ENCODE data around the gene PTGES2. TPM values are rescaled to one million over a fixed set of nuclear protein-coding genes. Genes with fewer than 3 reads are reported as not detected.

Gene PTGES2
- total and polyA plus RNA-seq, 2 of the 13 experiments (the other 11 are each of a cell fraction or from before 2014, with no cell fraction given), result 63.7 to 79.8 TPM

DNA sequence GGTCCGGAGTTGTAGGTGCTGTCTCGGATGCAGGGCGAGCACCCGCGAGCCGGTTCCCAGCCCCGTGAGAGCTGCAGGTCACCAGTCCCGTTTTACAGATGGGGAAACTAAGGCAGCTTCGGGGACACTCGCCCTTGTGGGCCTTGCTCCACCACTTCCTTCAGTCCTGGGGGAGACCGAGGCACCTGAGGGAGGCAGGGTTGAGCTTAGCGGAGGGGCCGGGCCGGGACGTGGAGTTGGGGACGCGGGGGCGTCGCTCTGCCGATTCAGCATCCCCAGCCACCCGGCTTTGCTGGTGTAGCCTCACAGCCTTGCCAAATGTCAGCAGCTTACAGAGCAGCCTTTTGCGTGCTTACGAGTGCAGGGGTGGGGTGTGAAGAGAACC lies 33.1 kb upstream of the PTGES2 start (continued):
- TF ChIP-seq FOSL1 (CRISPR knock-in tag; IDR thresholded peaks at IDR 0.05; ENCODE audit: borderline replicate concordance) (no peak), ZFP82 (CRISPR knock-in tag; IDR thresholded peaks at IDR 0.05; ENCODE audit: borderline replicate concordance) (0 out of 2 replicates have a peak, but pooled peaks have one; percentile 50), ZNF160 (CRISPR knock-in tag; IDR thresholded peaks at IDR 0.05) (no peak), ZNF83 (CRISPR knock-in tag; IDR thresholded peaks at IDR 0.05; ENCODE audit: borderline replicate concordance) (no peak), ZNF430 (CRISPR knock-in tag; IDR thresholded peaks at IDR 0.05) (no peak), HIVEP1 (CRISPR knock-in tag; IDR thresholded peaks at IDR 0.05) (no peak), ZNF224 (CRISPR knock-in tag; IDR thresholded peaks at IDR 0.05) (0 out of 2 replicates have a peak, but pooled peaks have one; percentile 2), ZNF451 (CRISPR knock-in tag; IDR thresholded peaks at IDR 0.05) (0 out of 2 replicates have a peak, but pooled peaks have one; percentile 10), ZC3H13 (CRISPR knock-in tag; IDR thresholded peaks at IDR 0.05) (no peak), HDAC1 (CRISPR knock-in tag; IDR thresholded peaks at IDR 0.05) (peak; percentile 50; the same call in 1 of the 2 replicates), ZFP90 (CRISPR knock-in tag; IDR thresholded peaks at IDR 0.05; ENCODE audit: borderline replicate concordance) (no peak), TBX2 (CRISPR knock-in tag; IDR thresholded peaks at IDR 0.05; ENCODE audit: borderline replicate concordance) (peak; percentile 9; the same call in 1 of the 2 replicates), MAFG (CRISPR knock-in tag; IDR thresholded peaks at IDR 0.05) (0 out of 2 replicates have a peak, but pooled peaks have one; percentile 38), GTF2F1 (IDR thresholded peaks at IDR 0.05; ENCODE audit: low read length) (no peak), ZNF20 (CRISPR knock-in tag; IDR thresholded peaks at IDR 0.05) (no peak), ZNF354B (CRISPR knock-in tag; IDR thresholded peaks at IDR 0.05) (0 out of 2 replicates have a peak, but pooled peaks have one; percentile 19), MED8 (CRISPR knock-in tag; IDR thresholded peaks at IDR 0.05; ENCODE audit: insufficient replicate concordance) (peak; percentile 18), ZNF883 (CRISPR knock-in tag; IDR thresholded peaks at IDR 0.05; ENCODE audit: not compliant biosample characterization) (no peak), ZNF629 (CRISPR knock-in tag; conservative IDR thresholded peaks at IDR 0.05) (peak; percentile 93), ZNF776 (CRISPR knock-in tag; IDR thresholded peaks at IDR 0.05) (0 out of 2 replicates have a peak, but pooled peaks have one; percentile 11), REXO4 (CRISPR knock-in tag; IDR thresholded peaks at IDR 0.05; ENCODE audit: borderline replicate concordance) (no peak)
- TF ChIP-seq, protein P1, sequence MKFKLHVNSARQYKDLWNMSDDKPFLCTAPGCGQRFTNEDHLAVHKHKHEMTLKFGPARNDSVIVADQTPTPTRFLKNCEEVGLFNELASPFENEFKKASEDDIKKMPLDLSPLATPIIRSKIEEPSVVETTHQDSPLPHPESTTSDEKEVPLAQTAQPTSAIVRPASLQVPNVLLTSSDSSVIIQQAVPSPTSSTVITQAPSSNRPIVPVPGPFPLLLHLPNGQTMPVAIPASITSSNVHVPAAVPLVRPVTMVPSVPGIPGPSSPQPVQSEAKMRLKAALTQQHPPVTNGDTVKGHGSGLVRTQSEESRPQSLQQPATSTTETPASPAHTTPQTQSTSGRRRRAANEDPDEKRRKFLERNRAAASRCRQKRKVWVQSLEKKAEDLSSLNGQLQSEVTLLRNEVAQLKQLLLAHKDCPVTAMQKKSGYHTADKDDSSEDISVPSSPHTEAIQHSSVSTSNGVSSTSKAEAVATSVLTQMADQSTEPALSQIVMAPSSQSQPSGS (CRISPR knock-in tag; IDR thresholded peaks at IDR 0.05), result no peak
- TF ChIP-seq, protein P2, sequence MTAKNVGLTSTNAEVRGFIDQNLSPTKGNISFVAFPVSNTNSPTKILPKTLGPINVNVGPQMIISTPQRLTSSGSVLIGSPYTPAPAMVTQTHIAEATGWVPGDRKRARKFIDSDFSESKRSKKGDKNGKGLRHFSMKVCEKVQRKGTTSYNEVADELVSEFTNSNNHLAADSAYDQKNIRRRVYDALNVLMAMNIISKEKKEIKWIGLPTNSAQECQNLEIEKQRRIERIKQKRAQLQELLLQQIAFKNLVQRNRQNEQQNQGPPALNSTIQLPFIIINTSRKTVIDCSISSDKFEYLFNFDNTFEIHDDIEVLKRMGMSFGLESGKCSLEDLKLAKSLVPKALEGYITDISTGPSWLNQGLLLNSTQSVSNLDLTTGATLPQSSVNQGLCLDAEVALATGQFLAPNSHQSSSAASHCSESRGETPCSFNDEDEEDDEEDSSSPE (CRISPR knock-in tag; IDR thresholded peaks at IDR 0.05), result no peak
- TF ChIP-seq, protein P3, sequence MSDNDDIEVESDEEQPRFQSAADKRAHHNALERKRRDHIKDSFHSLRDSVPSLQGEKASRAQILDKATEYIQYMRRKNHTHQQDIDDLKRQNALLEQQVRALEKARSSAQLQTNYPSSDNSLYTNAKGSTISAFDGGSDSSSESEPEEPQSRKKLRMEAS (IDR thresholded peaks at IDR 0.05), result 0 out of 2 replicates have a peak, but pooled peaks have one; percentile 26
- TF ChIP-seq, protein P4, sequence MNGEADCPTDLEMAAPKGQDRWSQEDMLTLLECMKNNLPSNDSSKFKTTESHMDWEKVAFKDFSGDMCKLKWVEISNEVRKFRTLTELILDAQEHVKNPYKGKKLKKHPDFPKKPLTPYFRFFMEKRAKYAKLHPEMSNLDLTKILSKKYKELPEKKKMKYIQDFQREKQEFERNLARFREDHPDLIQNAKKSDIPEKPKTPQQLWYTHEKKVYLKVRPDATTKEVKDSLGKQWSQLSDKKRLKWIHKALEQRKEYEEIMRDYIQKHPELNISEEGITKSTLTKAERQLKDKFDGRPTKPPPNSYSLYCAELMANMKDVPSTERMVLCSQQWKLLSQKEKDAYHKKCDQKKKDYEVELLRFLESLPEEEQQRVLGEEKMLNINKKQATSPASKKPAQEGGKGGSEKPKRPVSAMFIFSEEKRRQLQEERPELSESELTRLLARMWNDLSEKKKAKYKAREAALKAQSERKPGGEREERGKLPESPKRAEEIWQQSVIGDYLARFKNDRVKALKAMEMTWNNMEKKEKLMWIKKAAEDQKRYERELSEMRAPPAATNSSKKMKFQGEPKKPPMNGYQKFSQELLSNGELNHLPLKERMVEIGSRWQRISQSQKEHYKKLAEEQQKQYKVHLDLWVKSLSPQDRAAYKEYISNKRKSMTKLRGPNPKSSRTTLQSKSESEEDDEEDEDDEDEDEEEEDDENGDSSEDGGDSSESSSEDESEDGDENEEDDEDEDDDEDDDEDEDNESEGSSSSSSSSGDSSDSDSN (CRISPR knock-in tag; IDR thresholded peaks at IDR 0.05), result peak; percentile 11; the same call in 1 of the 2 replicates
- TF ChIP-seq, protein P5, sequence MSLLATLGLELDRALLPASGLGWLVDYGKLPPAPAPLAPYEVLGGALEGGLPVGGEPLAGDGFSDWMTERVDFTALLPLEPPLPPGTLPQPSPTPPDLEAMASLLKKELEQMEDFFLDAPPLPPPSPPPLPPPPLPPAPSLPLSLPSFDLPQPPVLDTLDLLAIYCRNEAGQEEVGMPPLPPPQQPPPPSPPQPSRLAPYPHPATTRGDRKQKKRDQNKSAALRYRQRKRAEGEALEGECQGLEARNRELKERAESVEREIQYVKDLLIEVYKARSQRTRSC (CRISPR knock-in tag; IDR thresholded peaks at IDR 0.05; ENCODE audit: low read depth), result no peak
